Caco-2 (cell line): ENCODE measurements around the gene HMCES. TPM values are rescaled to one million over a fixed set of nuclear protein-coding genes. Genes with fewer than 3 reads are reported as not detected.
A peak's percentile ranks its signal among the peaks of the same experiment; 100 is the strongest.

Experiments used
- BruUV-seq: library from RNA; stranded (reverse); fragments of 400-500 nt; replicated peaks from 2 replicates; lab custom pipeline; 2021; lab: Mats Ljungman, UMichigan
- CTCF ChIA-PET: fragments of 300-600 bp; sonication (Branson Sonifier 250); formaldehyde crosslinking; loops from one replicate; lab custom pipeline; 2022; ENCODE audit warnings: antibody characterized with exemption; lab: Charles Lee
- POLR2A ChIA-PET: fragments of 300-600 bp; sonication (Branson Sonifier 250); formaldehyde crosslinking; loops from one replicate; lab custom pipeline; 2022; ENCODE audit warnings: antibody characterized with exemption; lab: Charles Lee
- DNase-seq, 2 experiments: peaks; one replicate each; pipeline versions ENCODE4 v3.0.0 to v3.0.0-alpha.2; 2020 to 2022
- H3K27me3 ChIP-seq: replicated peaks from 2 replicates; pipeline ENCODE4 v1.6.0; 2011; ENCODE audit warnings: low read length; ENCODE audit not compliant: control insufficient read depth, insufficient read depth
- H3K36me3 ChIP-seq: 2 replicates; pipeline ENCODE4 v1.5.1; 2011; ENCODE audit warnings: low read length; ENCODE audit not compliant: control insufficient read depth, insufficient read depth
- H3K4me1 ChIP-seq: fragments of 250-450 bp; sonication (Bioruptor Pico); 2 replicates; pipeline ENCODE4 v1.5.1; 2020; ENCODE audit warnings: mild to moderate bottlenecking
- H3K4me3 ChIP-seq: 2 replicates; pipeline ENCODE4 v1.5.1; 2011; ENCODE audit warnings: low read depth, mild to moderate bottlenecking, control low read depth, low read length
- H3K9me3 ChIP-seq: fragments of 250-450 bp; sonication (Bioruptor Pico); 2 replicates; pipeline ENCODE4 v1.5.1; 2020; ENCODE audit warnings: mild to moderate bottlenecking, moderate library complexity
- H3K27ac Mint-ChIP-seq: one replicate; pipeline ENCODE4 v1.8.0; 2022; ENCODE audit warnings: mixed read lengths; ENCODE audit not compliant: unreplicated experiment
- H3K27me3 Mint-ChIP-seq: one replicate; pipeline ENCODE4 v1.8.0; 2022; ENCODE audit warnings: mixed read lengths; ENCODE audit not compliant: insufficient read depth, unreplicated experiment
- H3K36me3 Mint-ChIP-seq: one replicate; pipeline ENCODE4 v1.8.0; 2022; ENCODE audit warnings: mild to moderate bottlenecking, mixed read lengths; ENCODE audit not compliant: insufficient read depth, unreplicated experiment
- H3K4me1 Mint-ChIP-seq: one replicate; pipeline ENCODE4 v1.8.0; 2022; ENCODE audit warnings: low read depth, mixed read lengths; ENCODE audit not compliant: unreplicated experiment
- H3K4me3 Mint-ChIP-seq: one replicate; pipeline ENCODE4 v1.8.0; 2022; ENCODE audit warnings: mild to moderate bottlenecking, moderate library complexity, mixed read lengths; ENCODE audit not compliant: unreplicated experiment
- H3K9me3 Mint-ChIP-seq: one replicate; pipeline ENCODE4 v1.8.0; 2022; ENCODE audit warnings: mixed read lengths; ENCODE audit not compliant: unreplicated experiment
- intact Hi-C: fragments of 100-400 bp; cut with micrococcal nuclease; formaldehyde crosslinking; loops from one replicate; pipeline ENCODE4 v1.10.0; 2022; ENCODE audit not compliant: unreplicated experiment
- total RNA-seq: library from RNA; stranded (reverse); gene quantifications from 2 replicates; pipeline ENCODE4 v1.2.3, GENCODE V29; 2022
- TF ChIP-seq, protein P1 (sequence below), 2 experiments: fragments of 200-600 bp in 1 of 2; IDR thresholded peaks; 1 replicate in 1 of 2; 2 replicates in 1 of 2; pipeline versions ENCODE4 v1.5.1 to v1.8.0; 2011 to 2022; ENCODE audit warnings: antibody characterized with exemption in 1 of 2, control low read depth in 1 of 2, inconsistent platforms in 1 of 2, low read depth in 1 of 2, low read length in 1 of 2, mild to moderate bottlenecking in 1 of 2, moderate library complexity in 1 of 2; ENCODE audit not compliant: insufficient read depth in 1 of 2, severe bottlenecking in 1 of 2, unreplicated experiment in 1 of 2

Gene HMCES
- total RNA-seq, 1 experiment from 2014 or later, result 47.7 TPM

DNA sequence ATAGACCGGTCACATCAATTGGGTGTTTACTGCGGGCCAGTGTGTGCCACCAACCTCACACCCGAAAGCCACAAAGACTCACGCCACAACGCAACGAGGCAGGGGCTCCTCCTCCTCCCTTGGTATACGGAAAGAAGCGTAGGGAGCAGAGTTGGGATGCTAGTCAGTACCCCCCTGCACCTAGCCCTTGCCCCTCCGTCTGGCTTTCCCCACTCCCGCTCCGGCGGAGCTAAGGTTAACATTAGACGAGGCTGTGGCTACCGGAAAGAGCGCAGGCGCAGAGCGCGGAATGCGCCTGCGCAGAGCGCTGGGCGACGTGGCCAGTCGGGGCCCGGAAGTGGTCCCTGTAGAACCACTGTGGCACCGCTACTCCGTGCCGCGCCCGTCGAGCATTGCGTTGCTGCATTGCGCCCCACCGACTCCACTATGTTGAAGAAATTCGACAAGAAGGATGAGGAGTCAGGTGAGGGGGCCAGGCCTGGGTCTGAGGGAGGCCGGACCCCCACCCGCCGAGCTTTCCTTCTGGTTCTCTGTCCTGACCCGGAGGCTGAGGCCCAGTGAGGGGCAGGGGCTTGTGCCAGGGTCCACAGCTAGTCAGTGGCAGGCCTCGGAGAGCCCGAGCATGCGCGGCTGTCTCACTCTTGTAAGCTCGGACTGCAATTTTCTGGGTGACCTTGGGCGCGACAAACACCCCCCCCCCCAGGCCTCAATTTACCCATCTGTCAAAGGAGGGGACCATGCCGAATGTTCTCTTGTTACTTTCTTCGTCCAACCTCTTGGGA is 29.2 kb upstream of the HMCES start, which contains the start of gene COPG1:
Gene COPG1, plus strand, starts transcription at position 323 of the 782 bp plus-strand sequence. Its CDS starts 104 bp downstream, at position 427.
- Mint-ChIP-seq H3K4me3 (peak within 1 kb of the TSS; percentile 94), H3K4me1 (peaks cover 7% of the 10 kb centered on the region), H3K27ac (peak within 1 kb of the TSS; percentile 96), H3K9me3 (no peaks in the 10 kb centered on the region), H3K27me3 (no peaks in the 10 kb centered on the region), H3K36me3 (peaks cover 44% of the 10 kb centered on the region)
- no peaks in the 10 kb centered on the region for H3K4me1 ChIP-seq
- H3K36me3 ChIP-seq, result peaks cover 7% of the 10 kb centered on the region
- TSS peak; percentile 55 for BruUV-seq
- POLR2A ChIA-PET, result interaction anchor here (0.6 to 1.9 kb wide), 7 partner anchors 61 to 246 kb away, joined by 3 to 8 read pairs (median 4); partner anchors contain the start of genes CNBP and RAB43
- H3K9me3 ChIP-seq, result no peaks in the 10 kb centered on the region
- H3K27me3 ChIP-seq, result no peaks in the 10 kb centered on the region
- DNase-seq, result peak; percentile 86 to 90
- TF ChIP-seq, protein P1, sequence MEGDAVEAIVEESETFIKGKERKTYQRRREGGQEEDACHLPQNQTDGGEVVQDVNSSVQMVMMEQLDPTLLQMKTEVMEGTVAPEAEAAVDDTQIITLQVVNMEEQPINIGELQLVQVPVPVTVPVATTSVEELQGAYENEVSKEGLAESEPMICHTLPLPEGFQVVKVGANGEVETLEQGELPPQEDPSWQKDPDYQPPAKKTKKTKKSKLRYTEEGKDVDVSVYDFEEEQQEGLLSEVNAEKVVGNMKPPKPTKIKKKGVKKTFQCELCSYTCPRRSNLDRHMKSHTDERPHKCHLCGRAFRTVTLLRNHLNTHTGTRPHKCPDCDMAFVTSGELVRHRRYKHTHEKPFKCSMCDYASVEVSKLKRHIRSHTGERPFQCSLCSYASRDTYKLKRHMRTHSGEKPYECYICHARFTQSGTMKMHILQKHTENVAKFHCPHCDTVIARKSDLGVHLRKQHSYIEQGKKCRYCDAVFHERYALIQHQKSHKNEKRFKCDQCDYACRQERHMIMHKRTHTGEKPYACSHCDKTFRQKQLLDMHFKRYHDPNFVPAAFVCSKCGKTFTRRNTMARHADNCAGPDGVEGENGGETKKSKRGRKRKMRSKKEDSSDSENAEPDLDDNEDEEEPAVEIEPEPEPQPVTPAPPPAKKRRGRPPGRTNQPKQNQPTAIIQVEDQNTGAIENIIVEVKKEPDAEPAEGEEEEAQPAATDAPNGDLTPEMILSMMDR (IDR thresholded peaks at IDR 0.05; ENCODE audit: insufficient read depth in 1 of 2, low read depth in 1 of 2, low read length in 1 of 2, severe bottlenecking in 1 of 2, unreplicated experiment in 1 of 2), result no peak
- intact Hi-C loops, result loop anchor here (1.0 kb wide), 1 partner anchor 29 kb away; the partner anchor contains the start of gene HMCES
- peak within 1 kb of the TSS; percentile 85 for H3K4me3 ChIP-seq
- CTCF ChIA-PET, result interaction anchor here (0.6 to 1.5 kb wide), 4 partner anchors 71 to 279 kb away, joined by 3 to 11 read pairs (median 5); no protein-coding TSS in a partner anchor

GRCh38 chr3:129252748-129253147 is 25.9 kb upstream of the HMCES start:
- Histone ChIP-seq H3K4me1 (no peaks in the 10 kb centered on the region), H3K4me3 (no peak overlapping the region), H3K36me3 (peaks cover 17% of the 10 kb centered on the region), H3K27me3 (no peaks in the 10 kb centered on the region), H3K9me3 (no peaks in the 10 kb centered on the region)
- intact Hi-C loops, result no loop called here
- Mint-ChIP-seq H3K4me3 (no peak overlapping the region), H3K9me3 (no peaks in the 10 kb centered on the region), H3K4me1 (peaks cover 7% of the 10 kb centered on the region), H3K27me3 (no peaks in the 10 kb centered on the region), H3K27ac (no peak overlapping the region), H3K36me3 (peaks cover 76% of the 10 kb centered on the region)
- POLR2A ChIA-PET, result interaction anchor here (1.0 to 1.1 kb wide), 2 partner anchors 27 to 64 kb away, joined by 3 read pairs; a partner anchor contains a TSS
- DNase-seq, result no peak
- TF ChIP-seq, protein P1 (IDR thresholded peaks at IDR 0.05; ENCODE audit: insufficient read depth in 1 of 2, low read depth in 1 of 2, low read length in 1 of 2, severe bottlenecking in 1 of 2, unreplicated experiment in 1 of 2), result no peak
- CTCF ChIA-PET, result no interaction called here
- BruUV-seq, result no TSS peak

- H3K27ac Mint-ChIP-seq, result no peak overlapping the region
- H3K9me3 ChIP-seq, result no peaks in the 10 kb centered on the region
- intact Hi-C loops, result no loop called here
- POLR2A ChIA-PET, result no interaction called here
- H3K36me3 ChIP-seq, result peaks cover 21% of the 10 kb centered on the region
- no peaks in the 10 kb centered on the region for H3K4me1 ChIP-seq
- DNase-seq, result no peak
- H3K4me3 ChIP-seq, result no peak overlapping the region
- no TSS peak for BruUV-seq
- no peaks in the 10 kb centered on the region for H3K27me3 ChIP-seq
- no peak overlapping the region for H3K4me3 Mint-ChIP-seq
- no peaks in the 10 kb centered on the region for H3K27me3 Mint-ChIP-seq
- peaks cover 84% of the 10 kb centered on the region for H3K36me3 Mint-ChIP-seq
- no peaks in the 10 kb centered on the region for H3K9me3 Mint-ChIP-seq
- CTCF ChIA-PET, result interaction anchor here (0.7 kb wide), 1 partner anchor 154 kb away, joined by 5 read pairs; no protein-coding TSS in a partner anchor
- TF ChIP-seq, protein P1 (IDR thresholded peaks at IDR 0.05; ENCODE audit: insufficient read depth in 1 of 2, low read depth in 1 of 2, low read length in 1 of 2, severe bottlenecking in 1 of 2, unreplicated experiment in 1 of 2), result no peak
- no peaks in the 10 kb centered on the region for H3K4me1 Mint-ChIP-seq
Measured at GRCh38 chr3:129254536-129255230, 24.0 kb upstream of the HMCES start.
